K562 treated with DMSO at 1 percent for 12 hours (cell line): Measurements from ENCODE around the gene DNAH10. TPM values are rescaled to one million over a fixed set of nuclear protein-coding genes. Genes with fewer than 3 reads are reported as not detected.

Experiments
- total RNA-seq: library from RNA; unstranded; fragments of 300-600 nt; gene quantifications from 2 replicates; pipeline ENCODE4 v1.2.3, GENCODE V29; 2022; ENCODE audit not compliant: insufficient read depth

The DNAH10 gene
- 0.44 and 0.50 TPM in 2 replicates for total RNA-seq

GRCh38 chr12:123761841-123762714, at the start of gene DNAH10:
DNAH10 (plus strand) TSS chr12:123762301; CDS start chr12:123762337, 36 bp downstream.

GRCh38 chr12:123972457-123973401, 210.6 kb downstream of the DNAH10 start, which contains the start of the genes CCDC92 and ZNF664:
CCDC92 (minus strand) TSS chr12:123972831; CDS start chr12:123944305, 28,526 bp downstream.
ZNF664 (plus strand) TSS chr12:123973215; CDS start chr12:124012145, 38,930 bp downstream.

Other genes with a start within 250 kb of the DNAH10 start
- gene RILPL1, start 228.6 kb upstream of the DNAH10 start, total RNA-seq: 5.1 and 10.8 TPM in 2 replicates
- 82.1 and 143 TPM in 2 replicates for gene TMED2, start 177.7 kb upstream of the DNAH10 start, total RNA-seq
- gene DDX55, start 160.2 kb upstream of the DNAH10 start, total RNA-seq: 10.0 and 29.9 TPM in 2 replicates
- 28.9 and 57.8 TPM in 2 replicates for gene EIF2B1, start 128.6 kb upstream of the DNAH10 start, total RNA-seq
- 7.1 and 22.0 TPM in 2 replicates for gene GTF2H3, start 128.5 kb upstream of the DNAH10 start, total RNA-seq
- 2.0 and 5.5 TPM in 2 replicates for gene TCTN2, start 91.2 kb upstream of the DNAH10 start, total RNA-seq
- 6.2 and 19.2 TPM in 2 replicates for gene ATP6V0A2, start 49.9 kb upstream of the DNAH10 start, total RNA-seq
- 18.1 and 24.5 TPM in 2 replicates for gene CCDC92, start 210.5 kb downstream of the DNAH10 start, total RNA-seq
- gene ZNF664, start 210.9 kb downstream of the DNAH10 start, total RNA-seq: 15.6 and 61.3 TPM in 2 replicates